Activated naive CD4-positive, alpha-beta T cell treated with anti-CD3 and anti-CD28 coated beads, Interleukin-2, amount 50 U/mL, for 24 hours (primary cell): Measurements from ENCODE around the gene GPR137C.

Experiments used
- H3K27ac Mint-ChIP-seq: one replicate; pipeline ENCODE4 v1.8.0; 2021; ENCODE audit warnings: mild to moderate bottlenecking, mixed read lengths
- H3K27me3 Mint-ChIP-seq: one replicate; pipeline ENCODE4 v1.8.0; 2021; ENCODE audit warnings: mixed read lengths
- H3K36me3 Mint-ChIP-seq: one replicate; pipeline ENCODE4 v1.8.0; 2021; ENCODE audit warnings: mixed read lengths
- H3K4me1 Mint-ChIP-seq: one replicate; pipeline ENCODE4 v1.8.0; 2021; ENCODE audit warnings: mixed read lengths
- H3K4me3 Mint-ChIP-seq: one replicate; pipeline ENCODE4 v1.8.0; 2021; ENCODE audit warnings: mild to moderate bottlenecking, mixed read lengths
- H3K9me3 Mint-ChIP-seq: one replicate; pipeline ENCODE4 v1.8.0; 2021; ENCODE audit warnings: mixed read lengths

The GPR137C gene

GRCh38 chr14:52609445-52610044, 56.9 kb downstream of the GPR137C start:
- Mint-ChIP-seq H3K36me3 (peaks cover 4% of the 10 kb centered on the region), H3K4me3 (no peak overlapping the region), H3K27ac (no peak overlapping the region), H3K9me3 (peaks cover 12% of the 10 kb centered on the region), H3K27me3 (peaks cover 2% of the 10 kb centered on the region), H3K4me1 (no peaks in the 10 kb centered on the region)

GRCh38 chr14:52610187-52610586, 57.6 kb downstream of the GPR137C start:
- no peak overlapping the region for H3K4me3 Mint-ChIP-seq
- H3K27ac Mint-ChIP-seq, result no peak overlapping the region
- H3K9me3 Mint-ChIP-seq, result peaks cover 8% of the 10 kb centered on the region
- peaks cover 2% of the 10 kb centered on the region for H3K27me3 Mint-ChIP-seq
- peaks cover 4% of the 10 kb centered on the region for H3K36me3 Mint-ChIP-seq
- no peaks in the 10 kb centered on the region for H3K4me1 Mint-ChIP-seq

GRCh38 chr14:52618602-52619001, 66.0 kb downstream of the GPR137C start:
- Mint-ChIP-seq H3K4me3 (no peak overlapping the region), H3K9me3 (no peaks in the 10 kb centered on the region), H3K27ac (no peak overlapping the region), H3K27me3 (peaks cover 1% of the 10 kb centered on the region), H3K4me1 (no peaks in the 10 kb centered on the region), H3K36me3 (peaks cover 2% of the 10 kb centered on the region)

GRCh38 chr14:52619687-52620086, 67.1 kb downstream of the GPR137C start:
- Mint-ChIP-seq H3K4me3 (no peak overlapping the region), H3K27ac (no peak overlapping the region), H3K4me1 (no peaks in the 10 kb centered on the region), H3K36me3 (peaks cover 2% of the 10 kb centered on the region), H3K9me3 (no peaks in the 10 kb centered on the region), H3K27me3 (peaks cover 1% of the 10 kb centered on the region)

GRCh38 chr14:52640137-52640536, 87.5 kb downstream of the GPR137C start:
- H3K27me3 Mint-ChIP-seq, result no peaks in the 10 kb centered on the region
- H3K9me3 Mint-ChIP-seq, result peaks cover 12% of the 10 kb centered on the region
- peaks cover 17% of the 10 kb centered on the region for H3K36me3 Mint-ChIP-seq
- peak overlapping the region; percentile 7 for H3K4me3 Mint-ChIP-seq
- H3K27ac Mint-ChIP-seq, result peak overlapping the region; percentile 89
- H3K4me1 Mint-ChIP-seq, result peaks cover 12% of the 10 kb centered on the region

- H3K27ac Mint-ChIP-seq, result no peak overlapping the region
- peaks cover 12% of the 10 kb centered on the region for H3K4me1 Mint-ChIP-seq
- H3K27me3 Mint-ChIP-seq, result no peaks in the 10 kb centered on the region
- H3K9me3 Mint-ChIP-seq, result peaks cover 12% of the 10 kb centered on the region
- no peak overlapping the region for H3K4me3 Mint-ChIP-seq
- peaks cover 27% of the 10 kb centered on the region for H3K36me3 Mint-ChIP-seq
Observed at GRCh38 chr14:52641745-52642144, 89.1 kb downstream of the GPR137C start.

- Mint-ChIP-seq H3K27ac (no peak overlapping the region), H3K4me3 (no peak overlapping the region), H3K4me1 (no peaks in the 10 kb centered on the region), H3K9me3 (no peaks in the 10 kb centered on the region), H3K36me3 (peaks cover 19% of the 10 kb centered on the region), H3K27me3 (no peaks in the 10 kb centered on the region)
Observed at GRCh38 chr14:52649511-52649910, 96.9 kb downstream of the GPR137C start.

GRCh38 chr14:52650774-52651173, 98.1 kb downstream of the GPR137C start:
- peaks cover 18% of the 10 kb centered on the region for H3K36me3 Mint-ChIP-seq
- no peaks in the 10 kb centered on the region for H3K9me3 Mint-ChIP-seq
- H3K4me1 Mint-ChIP-seq, result no peaks in the 10 kb centered on the region
- H3K4me3 Mint-ChIP-seq, result no peak overlapping the region
- no peaks in the 10 kb centered on the region for H3K27me3 Mint-ChIP-seq
- H3K27ac Mint-ChIP-seq, result no peak overlapping the region

- no peak overlapping the region for H3K4me3 Mint-ChIP-seq
- no peak overlapping the region for H3K27ac Mint-ChIP-seq
- H3K36me3 Mint-ChIP-seq, result peaks cover 10% of the 10 kb centered on the region
- no peaks in the 10 kb centered on the region for H3K27me3 Mint-ChIP-seq
- no peaks in the 10 kb centered on the region for H3K9me3 Mint-ChIP-seq
- H3K4me1 Mint-ChIP-seq, result peaks cover 3% of the 10 kb centered on the region
Observed at GRCh38 chr14:52656905-52657304, 104.3 kb downstream of the GPR137C start.

GRCh38 chr14:52660325-52660724, 107.7 kb downstream of the GPR137C start:
- peaks cover 6% of the 10 kb centered on the region for H3K36me3 Mint-ChIP-seq
- no peaks in the 10 kb centered on the region for H3K27me3 Mint-ChIP-seq
- H3K9me3 Mint-ChIP-seq, result no peaks in the 10 kb centered on the region
- no peak overlapping the region for H3K4me3 Mint-ChIP-seq
- H3K4me1 Mint-ChIP-seq, result peaks cover 3% of the 10 kb centered on the region
- H3K27ac Mint-ChIP-seq, result no peak overlapping the region

GRCh38 chr14:52660832-52661231, 108.2 kb downstream of the GPR137C start:
- no peak overlapping the region for H3K27ac Mint-ChIP-seq
- no peaks in the 10 kb centered on the region for H3K9me3 Mint-ChIP-seq
- peaks cover 10% of the 10 kb centered on the region for H3K36me3 Mint-ChIP-seq
- no peak overlapping the region for H3K4me3 Mint-ChIP-seq
- peaks cover 3% of the 10 kb centered on the region for H3K4me1 Mint-ChIP-seq
- H3K27me3 Mint-ChIP-seq, result no peaks in the 10 kb centered on the region

- Mint-ChIP-seq H3K27me3 (no peaks in the 10 kb centered on the region), H3K4me1 (peaks cover 3% of the 10 kb centered on the region), H3K36me3 (peaks cover 8% of the 10 kb centered on the region), H3K9me3 (no peaks in the 10 kb centered on the region), H3K4me3 (no peak overlapping the region), H3K27ac (peak overlapping the region; percentile 14)
Observed at GRCh38 chr14:52661314-52661713, 108.7 kb downstream of the GPR137C start.

GRCh38 chr14:52663850-52664249, 111.2 kb downstream of the GPR137C start:
- Mint-ChIP-seq H3K4me1 (peaks cover 3% of the 10 kb centered on the region), H3K27ac (no peak overlapping the region), H3K9me3 (no peaks in the 10 kb centered on the region), H3K27me3 (no peaks in the 10 kb centered on the region), H3K36me3 (peaks cover 8% of the 10 kb centered on the region), H3K4me3 (no peak overlapping the region)

GRCh38 chr14:52678591-52678990, 126.0 kb downstream of the GPR137C start:
- H3K4me3 Mint-ChIP-seq, result no peak overlapping the region
- peaks cover 6% of the 10 kb centered on the region for H3K36me3 Mint-ChIP-seq
- H3K4me1 Mint-ChIP-seq, result peaks cover 13% of the 10 kb centered on the region
- no peaks in the 10 kb centered on the region for H3K9me3 Mint-ChIP-seq
- no peak overlapping the region for H3K27ac Mint-ChIP-seq
- no peaks in the 10 kb centered on the region for H3K27me3 Mint-ChIP-seq

- Mint-ChIP-seq H3K27me3 (no peaks in the 10 kb centered on the region), H3K9me3 (no peaks in the 10 kb centered on the region), H3K4me3 (no peak overlapping the region), H3K36me3 (peaks cover 3% of the 10 kb centered on the region), H3K4me1 (peaks cover 64% of the 10 kb centered on the region), H3K27ac (peak overlapping the region; percentile 23)
Observed at GRCh38 chr14:52683985-52684520, 131.4 kb downstream of the GPR137C start.

- H3K27ac Mint-ChIP-seq, result no peak overlapping the region
- no peaks in the 10 kb centered on the region for H3K36me3 Mint-ChIP-seq
- H3K4me3 Mint-ChIP-seq, result no peak overlapping the region
- peaks cover 74% of the 10 kb centered on the region for H3K4me1 Mint-ChIP-seq
- no peaks in the 10 kb centered on the region for H3K27me3 Mint-ChIP-seq
- no peaks in the 10 kb centered on the region for H3K9me3 Mint-ChIP-seq
Observed at GRCh38 chr14:52686176-52686575, 133.5 kb downstream of the GPR137C start.
